NCI-H1694 treated with DMSO at 0.1 percent for 48 hours (cell line): ENCODE data around the gene PTCRA.
"Not testable (repeated sequence)": the region's sequence is repeated elsewhere in the genome, so short reads cannot be mapped to it uniquely, and the experiment has no call there.

Source experiments
- DNase-seq: peaks from one replicate; lab custom pipeline; 2025; lab: John Stamatoyannopoulos, UW

The PTCRA gene

DNA sequence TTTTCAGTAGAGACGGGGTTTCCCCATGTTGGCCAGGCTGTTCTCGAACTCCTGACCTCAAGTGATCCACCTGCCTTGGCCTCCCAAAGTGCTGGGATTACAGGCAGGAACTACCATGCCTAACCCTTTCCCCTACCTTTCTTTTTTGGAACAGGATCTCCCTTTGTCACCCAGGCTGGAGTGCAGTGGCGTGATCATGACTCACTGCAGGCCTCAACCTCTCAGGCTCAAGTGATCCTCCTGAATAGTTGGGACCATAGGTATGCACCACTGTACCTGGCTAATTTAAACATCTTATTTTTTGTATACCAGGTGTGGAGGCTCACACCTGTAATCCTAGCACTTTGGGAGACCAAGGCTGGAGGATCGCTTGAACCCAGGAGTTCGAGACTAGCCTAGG is 25.5 kb downstream of the PTCRA start:
- DNase-seq = not testable (repeated sequence)

DNA sequence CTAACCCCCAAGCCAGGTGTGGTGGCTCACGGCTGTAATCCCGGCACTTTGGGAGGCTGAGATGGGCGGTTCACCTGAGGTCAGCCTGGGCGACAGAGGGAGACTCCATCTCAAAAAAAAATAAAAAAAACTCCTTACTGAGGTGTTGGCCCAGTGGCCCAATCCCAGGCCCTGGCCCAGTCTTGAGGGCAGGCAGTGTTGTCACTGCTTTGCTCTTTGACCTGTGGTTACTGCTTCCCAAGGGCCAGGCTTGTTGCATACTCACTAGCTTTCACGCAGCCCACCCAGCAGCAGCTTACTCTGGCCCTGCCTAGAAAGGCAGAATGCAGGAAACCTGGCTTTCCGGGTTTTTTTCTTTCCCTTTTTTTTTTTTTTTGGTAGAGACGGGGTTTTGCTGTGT is 26.6 kb downstream of the PTCRA start:
- no peak for DNase-seq

DNA sequence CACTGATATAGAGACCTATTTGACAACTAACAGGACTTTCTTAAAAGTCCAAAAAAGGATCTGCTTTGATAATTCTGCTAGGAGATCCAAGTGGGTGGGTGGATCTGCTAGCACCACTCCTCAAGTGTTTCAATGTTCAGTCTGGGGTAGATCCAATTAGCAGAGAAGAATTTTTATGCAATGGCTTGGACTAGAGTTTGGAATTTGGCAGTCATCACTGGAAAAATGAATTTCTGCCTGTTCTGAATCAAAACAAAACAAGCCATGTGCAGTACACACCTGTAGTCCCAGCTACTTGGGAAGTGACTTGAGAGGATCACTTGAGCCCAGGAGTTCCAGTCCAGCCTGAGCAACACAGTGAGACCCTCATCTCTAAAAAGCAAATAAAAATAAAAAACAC is 32.1 kb downstream of the PTCRA start:
- DNase-seq = no peak

DNA sequence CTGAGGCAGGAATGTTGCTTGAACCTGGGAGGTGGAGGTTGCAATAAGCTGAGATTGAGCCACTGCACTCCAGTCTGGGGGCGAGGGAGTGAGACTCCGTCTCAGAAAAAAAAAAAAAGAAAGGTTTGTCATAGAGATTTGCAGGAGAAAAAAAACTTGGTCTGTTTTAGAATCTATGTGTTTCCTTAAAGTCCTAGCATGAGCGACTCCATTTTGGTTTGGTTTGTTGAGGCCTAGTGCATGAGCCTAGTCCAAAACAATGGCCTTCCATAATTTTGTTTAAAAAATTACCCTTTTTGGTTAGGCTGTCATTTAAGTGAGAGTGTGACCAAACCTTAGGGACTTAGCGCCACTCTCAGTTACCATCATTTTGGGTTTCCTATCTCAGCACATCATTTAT is 36.5 kb downstream of the PTCRA start:
- no peak for DNase-seq

DNA sequence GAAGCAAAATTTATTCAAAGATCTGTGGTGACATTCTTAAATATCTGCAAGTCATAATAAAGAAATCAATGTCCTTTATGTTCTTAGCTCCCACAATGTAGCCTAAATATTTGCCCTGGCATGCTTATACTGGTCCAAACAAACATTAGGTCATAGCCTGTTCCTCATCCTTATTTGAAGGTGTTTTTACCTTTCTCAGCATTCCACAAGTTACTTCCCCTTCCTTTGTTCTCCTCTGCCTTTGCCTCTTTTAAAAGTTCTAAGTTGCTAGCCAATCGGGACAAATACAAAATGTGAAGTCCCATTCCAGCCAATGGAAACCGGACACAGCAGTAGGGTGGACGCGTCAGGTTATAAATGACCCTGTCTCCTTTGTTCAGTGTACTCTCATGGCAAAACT is 38.6 kb downstream of the PTCRA start:
- not testable (repeated sequence) for DNase-seq

DNA sequence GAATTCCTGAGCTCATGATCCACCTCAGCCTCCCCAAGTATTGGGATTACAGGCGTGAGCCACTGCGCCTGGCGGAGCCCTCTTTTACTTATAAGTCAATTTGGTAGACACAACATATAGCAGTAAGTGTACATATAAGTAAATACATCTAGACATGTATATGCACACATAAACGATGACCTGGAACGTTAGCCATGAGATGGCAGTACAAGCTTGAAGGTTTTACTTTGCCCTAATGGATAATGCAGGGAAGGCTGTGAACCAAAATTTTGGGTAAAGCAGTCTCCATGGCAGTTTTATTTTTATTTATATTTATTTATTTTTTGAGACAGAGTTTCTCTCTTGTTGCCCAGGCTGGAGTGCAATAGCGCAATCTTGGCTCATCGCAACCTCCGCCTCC is 42.3 kb downstream of the PTCRA start:
- no peak for DNase-seq

DNA sequence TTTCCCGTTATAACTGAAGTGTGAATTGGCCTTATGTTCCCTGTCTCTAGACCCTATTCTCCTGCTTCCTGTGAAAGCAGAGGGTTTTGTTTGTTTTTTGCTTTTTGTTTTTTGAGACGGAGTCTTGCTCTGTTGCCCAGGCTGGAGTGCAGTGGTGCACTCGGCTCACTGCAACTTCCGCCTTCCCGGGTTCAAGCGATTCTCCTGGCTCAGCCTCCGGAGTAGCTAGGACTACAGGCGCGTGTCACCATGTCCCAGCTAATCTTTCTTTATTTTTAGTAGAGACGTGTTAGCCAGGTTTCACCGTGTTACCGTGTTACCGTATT is 44.0 kb downstream of the PTCRA start:
- DNase-seq = no peak

DNA sequence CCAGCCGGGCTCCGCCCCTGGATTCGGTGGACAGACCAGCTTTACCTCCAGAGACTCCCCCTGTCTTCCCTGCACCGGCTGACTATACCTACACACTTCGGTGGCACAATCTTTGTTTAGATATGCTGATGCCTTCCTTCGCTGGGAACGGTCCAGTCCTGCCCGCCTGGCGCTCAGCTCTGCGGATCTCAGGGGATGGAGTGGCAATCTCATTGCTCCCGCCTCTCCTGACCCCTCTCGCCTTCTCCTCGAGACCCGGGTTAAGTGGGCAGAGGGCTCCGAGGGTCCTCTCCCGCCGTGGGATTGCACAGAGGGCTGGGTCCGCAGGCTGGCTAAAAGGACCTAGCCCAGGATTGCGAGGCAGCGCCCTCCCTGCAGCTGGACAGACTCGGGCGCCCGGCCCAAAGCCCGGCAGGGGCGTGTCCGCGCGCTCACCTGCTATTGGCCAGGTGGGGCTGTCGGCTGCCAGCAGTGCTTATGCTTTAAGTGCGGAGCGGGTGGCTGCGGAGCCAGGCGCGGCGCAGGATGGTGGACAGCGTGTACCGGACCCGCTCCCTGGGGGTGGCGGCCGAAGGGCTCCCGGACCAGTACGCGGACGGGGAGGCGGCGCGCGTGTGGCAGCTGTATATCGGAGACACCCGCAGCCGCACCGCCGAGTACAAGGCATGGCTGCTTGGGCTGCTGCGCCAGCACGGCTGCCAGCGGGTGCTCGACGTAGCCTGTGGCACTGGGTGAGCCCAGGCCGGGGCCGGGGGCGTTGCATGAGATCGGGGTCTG is 44.6 kb downstream of the PTCRA start, which contains the start of gene GNMT:
TSS of gene GNMT (plus strand) at position 512 of the 777 bp plus-strand sequence. CDS start at position 526, 14 bp downstream.
- DNase-seq = no peak

DNA sequence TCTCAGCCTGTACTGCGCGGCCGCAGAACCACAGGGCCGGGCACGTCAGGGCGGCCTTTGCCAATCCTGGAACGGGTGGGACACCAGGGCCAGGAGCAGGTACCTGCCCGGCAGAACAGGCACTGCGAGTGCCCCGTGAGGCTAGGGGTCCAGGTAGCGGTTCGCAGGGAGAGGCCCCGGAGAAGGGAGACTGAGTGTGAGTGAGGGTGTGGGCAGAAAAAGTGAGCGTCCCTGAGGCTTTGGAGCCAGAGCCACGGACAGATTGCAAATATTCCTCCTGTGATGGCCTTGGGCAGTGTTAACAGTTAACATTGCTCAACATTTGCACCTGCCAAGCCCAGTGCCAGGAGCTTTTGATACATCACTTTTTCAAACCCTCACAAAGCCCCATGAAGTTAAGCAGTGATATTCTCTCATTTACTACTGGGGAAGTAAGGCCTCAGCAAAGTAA is 45.2 kb downstream of the PTCRA start:
- DNase-seq = no peak

DNA sequence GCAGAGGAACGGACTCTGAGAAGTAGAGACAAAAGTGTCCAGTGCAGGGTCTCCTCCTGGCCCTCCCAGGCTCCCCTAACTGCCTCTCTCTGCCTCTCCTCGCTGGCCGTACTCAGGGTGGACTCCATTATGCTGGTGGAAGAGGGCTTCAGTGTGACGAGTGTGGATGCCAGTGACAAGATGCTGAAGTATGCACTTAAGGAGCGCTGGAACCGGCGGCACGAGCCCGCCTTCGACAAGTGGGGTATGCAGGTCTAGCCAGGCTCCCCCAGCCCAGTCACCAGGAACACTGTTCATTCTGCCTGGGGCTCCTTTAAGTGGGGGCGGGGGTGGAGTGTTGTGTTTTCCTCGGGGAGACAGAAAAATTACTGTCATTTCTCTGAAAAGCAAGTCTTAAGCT is 46.2 kb downstream of the PTCRA start:
- DNase-seq = no peak

DNA sequence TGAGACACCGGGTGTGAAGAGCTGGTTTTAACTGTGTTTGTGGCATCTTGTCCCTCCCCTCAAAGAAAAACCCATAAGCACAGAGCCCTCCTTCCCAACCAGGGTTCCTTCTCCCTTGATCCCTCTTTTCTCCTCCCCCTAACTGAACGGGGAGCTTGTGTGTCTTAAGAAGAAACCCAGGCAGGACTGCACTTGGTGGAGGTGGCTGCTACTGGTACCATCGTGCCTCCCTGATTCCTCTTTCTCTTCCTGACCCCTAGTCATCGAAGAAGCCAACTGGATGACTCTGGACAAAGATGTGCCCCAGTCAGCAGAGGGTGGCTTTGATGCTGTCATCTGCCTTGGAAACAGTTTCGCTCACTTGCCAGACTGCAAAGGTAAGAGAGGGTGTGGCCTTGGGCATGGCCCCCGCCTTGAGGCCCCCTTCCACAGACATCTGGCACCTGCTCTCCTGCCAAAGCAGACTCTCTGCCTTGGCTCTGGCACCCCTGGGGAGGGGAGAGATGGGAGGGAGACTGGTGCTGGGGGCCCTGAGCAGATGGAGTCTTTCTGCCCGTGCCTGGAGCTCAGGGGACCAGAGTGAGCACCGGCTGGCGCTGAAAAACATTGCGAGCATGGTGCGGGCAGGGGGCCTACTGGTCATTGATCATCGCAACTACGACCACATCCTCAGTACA is 46.8 kb downstream of the PTCRA start:
- peak; percentile 87 for DNase-seq

DNA sequence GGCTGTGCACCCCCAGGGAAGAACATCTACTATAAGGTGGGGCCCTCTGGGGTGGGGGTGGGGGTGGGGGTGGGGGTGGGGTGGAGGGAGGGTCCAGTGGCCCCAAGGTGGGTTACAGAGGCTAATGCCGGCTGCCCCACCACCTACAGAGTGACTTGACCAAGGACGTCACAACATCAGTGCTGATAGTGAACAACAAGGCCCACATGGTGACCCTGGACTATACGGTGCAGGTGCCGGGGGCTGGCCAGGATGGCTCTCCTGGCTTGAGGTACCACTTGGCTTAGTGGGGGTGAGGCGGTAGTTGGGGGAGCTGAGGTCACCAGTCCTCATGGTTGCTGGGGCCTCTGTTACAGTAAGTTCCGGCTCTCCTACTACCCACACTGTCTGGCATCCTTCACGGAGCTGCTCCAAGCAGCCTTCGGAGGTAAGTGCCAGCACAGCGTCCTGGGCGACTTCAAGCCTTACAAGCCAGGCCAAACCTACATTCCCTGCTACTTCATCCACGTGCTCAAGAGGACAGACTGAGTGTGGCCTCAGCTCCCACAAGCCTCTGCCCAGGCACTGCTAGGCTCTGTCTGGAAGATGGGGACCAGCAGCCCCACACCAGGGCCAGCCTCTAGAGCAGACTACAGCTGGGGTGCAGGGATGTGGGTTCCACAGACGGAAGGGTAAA is 47.5 kb downstream of the PTCRA start:
- DNase-seq = no peak

DNA sequence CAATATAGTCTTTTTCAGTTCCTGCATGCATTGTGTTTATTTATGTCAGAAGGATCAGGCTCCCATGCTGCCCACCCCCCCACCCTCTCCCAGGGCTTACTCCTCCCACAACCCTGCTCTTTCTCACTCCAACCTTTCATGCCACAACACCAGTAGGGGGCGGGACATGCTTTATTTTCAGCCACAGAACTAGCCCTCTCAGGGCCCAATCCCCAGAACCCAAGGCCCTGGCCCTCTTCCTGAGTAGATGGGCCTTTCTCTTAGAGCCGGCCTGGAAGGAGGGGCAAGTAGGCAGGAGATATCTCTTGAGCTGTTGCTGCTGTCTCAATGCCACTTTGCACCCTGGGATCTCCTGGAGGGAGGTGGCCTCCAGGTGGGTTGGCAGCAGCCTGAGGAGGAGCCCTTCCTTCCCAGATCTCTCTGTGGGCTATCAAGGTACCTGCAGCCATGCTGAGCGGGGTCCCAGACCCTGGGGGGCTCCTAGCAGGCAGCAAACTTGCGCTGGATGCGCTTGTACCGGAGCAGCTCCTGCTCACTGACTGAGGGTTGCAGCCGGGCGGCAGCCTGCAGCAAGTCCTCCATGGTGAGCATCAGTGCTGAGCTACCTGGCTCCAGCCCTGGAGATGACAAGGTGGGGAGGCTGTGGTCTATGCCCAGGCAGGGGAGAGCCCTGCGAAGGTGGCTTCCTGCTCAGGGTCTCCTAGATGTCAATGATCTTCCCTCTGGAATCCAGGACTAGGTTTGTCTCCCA is 48.2 kb downstream of the PTCRA start:
- DNase-seq = peak; percentile 71

DNA sequence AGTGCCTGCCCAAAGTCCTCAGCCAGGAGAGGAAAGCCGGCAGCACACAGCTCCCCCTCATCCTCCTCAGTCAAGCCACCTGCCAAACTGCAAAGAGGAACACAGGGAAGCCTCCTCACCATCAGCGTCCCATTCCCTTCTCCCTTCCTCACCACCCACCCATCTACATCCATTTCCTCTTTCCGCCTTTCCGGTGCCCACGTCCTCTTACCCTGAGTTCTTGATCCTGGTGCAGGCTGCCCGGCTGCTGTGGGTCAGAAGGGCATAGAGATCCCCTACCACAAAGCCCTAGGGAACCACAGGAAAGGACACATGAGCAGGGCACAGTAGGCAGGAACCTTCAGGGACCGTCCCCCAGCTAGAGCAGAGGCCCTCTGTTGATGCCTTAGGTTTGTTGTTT is 50.7 kb downstream of the PTCRA start:
- DNase-seq = no peak

DNA sequence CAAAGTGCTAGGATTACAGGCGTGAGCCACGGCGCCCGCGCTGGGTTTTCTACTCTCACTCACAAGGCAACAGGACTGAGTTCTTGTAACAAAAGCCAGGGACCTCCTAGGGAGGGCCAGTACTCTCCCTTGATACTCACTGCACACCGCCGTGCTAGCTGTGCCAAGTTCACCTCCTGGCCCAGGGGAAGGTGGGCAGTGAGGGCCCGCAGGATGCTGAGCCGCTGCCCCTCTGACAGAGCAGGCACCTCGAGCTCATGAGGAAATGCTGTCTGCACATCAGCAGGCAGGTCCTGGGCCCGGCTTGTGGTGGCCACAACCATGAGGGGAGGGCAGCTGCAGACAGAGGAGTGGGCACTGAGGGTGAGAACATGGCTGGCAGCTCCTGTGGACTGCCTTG is 51.4 kb downstream of the PTCRA start:
- DNase-seq = no peak

DNA sequence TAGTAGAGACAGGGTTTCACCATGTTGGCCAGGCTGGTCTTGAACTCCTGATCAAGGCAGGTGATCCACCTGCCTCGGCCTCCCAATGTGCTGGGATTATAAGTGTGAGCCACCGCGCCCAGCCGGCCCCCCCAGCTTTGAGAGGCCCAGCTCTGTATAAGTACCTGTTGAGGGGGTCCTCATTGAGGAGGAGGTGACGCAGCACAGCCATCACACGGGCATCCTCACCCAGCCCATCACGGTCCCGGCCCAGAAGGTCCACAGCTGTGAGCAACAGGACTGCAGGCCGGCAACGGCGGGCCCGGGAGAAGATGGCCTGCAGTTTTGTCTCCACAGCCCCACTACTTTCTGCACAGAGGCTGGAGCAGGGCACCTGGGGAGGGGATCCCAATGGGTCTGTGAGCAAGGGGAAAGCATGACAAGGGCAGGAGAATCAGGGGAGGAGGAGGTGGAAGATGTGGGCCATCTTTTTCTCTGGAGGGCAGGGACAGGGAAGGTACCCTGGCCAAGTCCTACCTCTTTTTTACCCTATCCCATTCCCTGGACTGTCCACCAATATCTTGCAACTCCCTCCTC is 52.4 kb downstream of the PTCRA start:
- no peak for DNase-seq

DNA sequence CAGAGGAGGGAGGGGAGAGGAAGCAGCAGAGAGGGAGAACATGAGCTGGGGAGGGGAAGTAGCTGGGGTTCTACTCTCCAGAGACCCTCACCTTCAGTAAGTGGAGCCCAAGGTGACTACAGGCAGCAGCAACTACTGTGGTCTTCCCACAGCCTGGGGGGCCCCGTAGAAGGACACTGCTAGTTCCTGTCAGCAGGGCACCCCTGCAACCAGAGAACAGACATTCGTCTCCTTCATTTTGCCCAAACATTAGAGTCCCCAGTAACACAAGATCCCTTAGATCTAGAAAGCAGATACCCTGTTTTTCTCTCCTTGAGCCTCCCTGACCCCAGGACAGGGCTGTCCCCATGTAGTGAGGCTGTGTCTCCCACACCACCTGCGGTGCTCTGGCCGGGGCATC is 52.9 kb downstream of the PTCRA start:
- no peak for DNase-seq

DNA sequence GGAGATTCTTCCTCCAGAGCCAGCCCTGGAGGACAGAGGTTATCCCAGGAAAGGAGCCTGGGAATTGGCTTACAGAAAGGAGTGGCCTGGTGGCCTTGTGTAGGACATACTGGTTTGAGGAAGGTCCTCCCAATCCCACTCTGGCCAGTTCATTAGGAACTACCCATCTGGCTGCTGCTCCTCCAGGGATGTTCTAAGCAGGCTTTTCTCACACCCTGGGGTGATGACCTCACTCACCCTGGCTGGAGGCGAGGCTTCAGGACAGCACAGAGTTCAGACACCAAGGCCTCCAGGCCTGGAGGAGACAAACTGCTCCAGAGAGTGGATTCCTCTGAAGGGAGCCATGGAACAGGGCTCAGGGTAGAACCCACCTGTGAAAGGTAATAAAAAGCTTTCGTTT is 53.6 kb downstream of the PTCRA start:
- no peak for DNase-seq

DNA sequence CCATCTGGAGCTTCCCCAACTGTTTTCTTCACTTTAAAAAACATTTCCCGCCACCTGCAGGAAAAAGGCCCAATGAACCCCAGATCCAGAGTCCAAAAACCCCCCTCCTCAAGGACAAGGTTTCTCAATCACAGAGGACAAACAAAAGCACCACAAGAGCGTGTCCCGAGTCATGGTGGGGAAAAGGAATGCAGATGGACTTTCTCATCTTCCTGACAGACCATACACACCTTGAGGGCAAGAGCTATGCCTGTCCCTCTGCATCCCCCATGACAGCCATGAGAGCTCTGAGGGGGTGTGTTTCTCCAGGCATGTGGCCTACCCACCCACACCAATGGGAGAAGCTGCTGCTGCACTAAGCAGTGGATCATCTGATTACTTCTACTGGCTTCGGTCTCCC is 54.1 kb downstream of the PTCRA start:
- DNase-seq = no peak

DNA sequence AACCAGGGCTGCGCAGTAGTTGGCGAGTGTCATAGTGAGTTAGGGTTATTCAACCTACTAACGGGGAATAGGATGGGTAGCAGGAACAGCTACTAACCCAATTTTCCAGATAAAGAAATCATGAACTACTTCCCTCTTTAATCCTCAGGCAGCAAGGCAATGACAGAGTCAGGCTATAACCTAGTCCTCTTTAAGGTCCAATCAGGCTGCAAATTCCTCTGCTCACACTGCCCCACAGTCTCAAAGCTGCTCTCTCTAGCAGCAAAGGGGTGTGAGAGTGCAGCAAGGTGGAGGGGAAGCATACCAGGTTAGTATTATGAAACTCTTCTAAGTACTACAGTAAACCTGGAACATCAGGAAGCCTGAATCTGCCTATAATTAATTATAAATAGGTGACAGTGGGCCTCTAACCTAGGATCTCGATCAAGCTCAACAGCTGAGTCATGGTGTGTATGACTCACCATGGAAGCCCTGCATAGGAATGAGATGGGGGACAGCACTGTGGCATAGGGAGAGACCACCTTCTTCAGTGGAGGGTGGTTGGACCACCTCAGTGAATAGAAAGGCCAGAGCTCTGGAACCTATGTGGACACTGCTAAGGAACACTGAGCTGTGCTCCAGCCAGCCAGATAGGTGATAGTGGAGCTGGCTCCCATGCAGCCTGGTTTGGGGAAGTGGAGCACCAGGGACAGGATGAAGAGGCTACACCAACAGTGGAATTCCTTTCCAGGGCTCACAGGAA is 55.2 kb downstream of the PTCRA start:
- DNase-seq = no peak

DNA sequence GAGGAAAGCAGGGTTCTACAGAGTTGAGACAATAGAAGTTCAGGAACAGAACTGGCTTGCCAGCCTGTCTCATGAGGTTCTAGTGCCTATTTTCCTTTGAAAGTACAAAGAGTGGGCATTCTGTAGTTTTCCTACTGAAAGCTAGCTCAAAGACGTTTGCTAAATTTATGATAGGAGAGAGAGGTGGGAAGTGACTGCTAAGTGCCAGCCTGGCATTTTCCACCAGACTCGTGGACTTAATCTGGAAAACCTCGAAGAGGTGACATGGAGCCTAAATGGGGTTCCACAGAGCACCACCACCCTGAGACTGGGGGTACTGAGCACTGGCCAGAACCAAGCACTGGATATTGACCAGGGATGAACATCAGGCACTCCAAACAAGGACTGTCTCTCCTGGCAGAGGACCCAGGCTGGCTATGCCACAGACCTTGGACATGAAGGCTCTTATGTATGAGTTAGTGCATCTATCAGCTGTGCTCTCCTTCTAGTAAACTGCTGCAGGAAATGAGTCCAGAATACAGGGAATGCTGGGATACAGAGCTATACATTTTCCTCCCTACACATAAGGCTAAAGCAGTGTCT is 56.0 kb downstream of the PTCRA start:
- DNase-seq = no peak
